GM12878 (cell line): ENCODE data around the gene LIMS1. TPM values are rescaled to one million over a fixed set of nuclear protein-coding genes. Genes with fewer than 3 reads are reported as not detected.

Experiments used
- ATAC-seq: fragments of 200-7000 bp; cut with Tn5 transposase; 3 replicates; pipeline ENCODE4 v1.9.1; 2020; ENCODE audit warnings: mild to moderate bottlenecking, moderate library complexity
- BruUV-seq: library from RNA; stranded (reverse); fragments of 400-500 nt; replicated peaks from 2 replicates; lab custom pipeline; 2021; lab: Mats Ljungman, UMichigan
- CTCF ChIA-PET: fragments of 300-600 bp; sonication (Branson Sonifier 250); formaldehyde crosslinking; extraction: SDS; loops from one replicate; lab custom pipeline; 2021; ENCODE audit warnings: inconsistent platforms; lab: Yijun Ruan, JAX
- POLR2A ChIA-PET: fragments of 350-600 bp; formaldehyde crosslinking; extraction: SDS; loops from one replicate; lab custom pipeline; 2021; ENCODE audit warnings: inconsistent platforms; lab: Charles Lee
- RAD21 ChIA-PET: fragments of 300-600 bp; sonication (Branson Sonifier 250); formaldehyde crosslinking; loops from one replicate; lab custom pipeline; 2023; ENCODE audit warnings: antibody characterized with exemption; ENCODE audit not compliant: unreplicated experiment; lab: Charles Lee
- SMC1A ChIA-PET: fragments of 300-600 bp; sonication (Branson Sonifier 250); formaldehyde crosslinking; loops from one replicate; lab custom pipeline; 2023; ENCODE audit not compliant: unreplicated experiment, uncharacterized antibody; lab: Charles Lee
- DNase-seq: peaks from one replicate; pipeline ENCODE4 v3.0.0-alpha.2; 2011; ENCODE audit warnings: low read depth, low spot score
- FAIRE-seq: peaks from 3 replicates; lab custom pipeline; 2011; peaks lifted over from hg19 to GRCh38; lab: Jason Lieb, UNC
- H2AFZ ChIP-seq: 2 replicates; pipeline ENCODE4 v1.6.0; 2011; ENCODE audit warnings: low read depth, low read length, control low read depth; ENCODE audit not compliant: control insufficient read depth
- H3K27ac ChIP-seq: 2 replicates; pipeline ENCODE4 v1.5.1; 2011; ENCODE audit warnings: control low read depth; ENCODE audit not compliant: control insufficient read depth, insufficient read depth
- H3K27me3 ChIP-seq, 2 experiments: replicated peaks in 1 of 2; 2 replicates each; pipeline versions ENCODE4 v1.6.0 to v1.6.1; 2011; ENCODE audit warnings: low read length in 1 of 2; ENCODE audit not compliant: control insufficient read depth in 2 of 2, insufficient read depth in 2 of 2
- H3K36me3 ChIP-seq, 2 experiments: 2 replicates each; pipeline ENCODE4 v1.5.1; 2011; ENCODE audit warnings: low read length in 1 of 2; ENCODE audit not compliant: control insufficient read depth in 2 of 2, insufficient read depth in 2 of 2
- H3K4me1 ChIP-seq: 2 replicates; pipeline ENCODE4 v1.6.1; 2011; ENCODE audit warnings: mild to moderate bottlenecking, low read length, moderate library complexity, mixed read lengths; ENCODE audit not compliant: control insufficient read depth, insufficient read depth
- H3K4me2 ChIP-seq: 2 replicates; pipeline ENCODE4 v1.6.0; 2011; ENCODE audit warnings: control low read depth; ENCODE audit not compliant: control insufficient read depth, insufficient read depth
- H3K4me3 ChIP-seq: fragments of 200-600 bp; sonication (generic); 2 replicates; pipeline ENCODE4 v1.5.1; 2016
- H3K79me2 ChIP-seq: 2 replicates; pipeline ENCODE4 v1.6.0; 2011; ENCODE audit warnings: low read length; ENCODE audit not compliant: control insufficient read depth, insufficient read depth
- H3K9ac ChIP-seq: 2 replicates; pipeline ENCODE4 v1.8.0; 2011; ENCODE audit warnings: low read length, control low read depth, mixed read lengths; ENCODE audit not compliant: control insufficient read depth, insufficient read depth
- H3K9me3 ChIP-seq: replicated peaks from 3 replicates; pipeline ENCODE4 v1.5.1; 2011; ENCODE audit warnings: mild to moderate bottlenecking, low read length; ENCODE audit not compliant: control insufficient read depth, insufficient read depth
- H4K20me1 ChIP-seq: 2 replicates; pipeline ENCODE4 v1.6.0; 2011; ENCODE audit not compliant: control insufficient read depth, insufficient read depth
- ATF2 ChIP-seq: IDR thresholded peaks from 2 replicates; pipeline ENCODE4 v1.6.1; 2012; ENCODE audit warnings: low read length, inconsistent platforms
- IKZF1 ChIP-seq: fragments of 450-650 bp; conservative IDR thresholded peaks from 2 replicates; pipeline ENCODE4 v1.6.1; 2017; ENCODE audit warnings: antibody characterized with exemption, mild to moderate bottlenecking
- NR2F1 ChIP-seq: fragments of 450-650 bp; conservative IDR thresholded peaks from 2 replicates; pipeline ENCODE4 v1.6.1; 2017; ENCODE audit warnings: mild to moderate bottlenecking
- ZZZ3 ChIP-seq: IDR thresholded peaks from 2 replicates; pipeline ENCODE4 v1.6.1; 2011; ENCODE audit warnings: low read depth; ENCODE audit not compliant: control insufficient read depth, insufficient read length
- WGBS: methylation state at CpG from one replicate; pipeline ENCODE4 v1.1.6; 2016; ENCODE audit warnings: low lambda C conversion rate; ENCODE audit not compliant: insufficient replicate concordance, insufficient coverage; ENCODE audit errors: missing lambda C conversion rate; 5-methylcytosine and 5-hydroxymethylcytosine counted together
- in situ Hi-C: fragments of 300-500 bp; cut with MboI; formaldehyde crosslinking; loops from 9 replicates; pipeline ENCODE4 v1.14.3; 2018; ENCODE audit warnings: mixed read lengths
- intact Hi-C: fragments of 100-400 bp; cut with micrococcal nuclease; formaldehyde crosslinking; loops from one replicate; pipeline ENCODE4 v1.14.2; 2022; ENCODE audit not compliant: unreplicated experiment
- polyA plus RNA-seq, 11 experiments: library from polyadenylated mRNA; depleted of rRNA in 4 of 11; unstranded in 6 of 11; stranded (reverse) in 5 of 11; fragments of >200 nt; fragmentation: Nextera tagmentation in 4 of 11; fragmentation: Illumina TruSeq in 1 of 11; extraction: Ambion mirVana in 4 of 11; extraction: Trizol in 1 of 11; gene quantifications; 1 replicate in 1 of 11; 2 replicates in 10 of 11; pipeline versions ENCODE4 v1.2.1 to v1.2.3, GENCODE V29; 2011 to 2016; ENCODE audit warnings: inconsistent platforms in 2 of 11, missing spikeins in 2 of 11, low read depth in 1 of 11
- total RNA-seq, 4 experiments: library from RNA; depleted of rRNA in 3 of 4; stranded (reverse); fragments of >200 nt in 3 of 4; fragmentation: Illumina TruSeq in 1 of 4; extraction: Trizol in 1 of 4; gene quantifications; 2 replicates each; pipeline versions ENCODE4 v1.2.1 to v1.2.3, GENCODE V29; 2013 to 2021
- TF ChIP-seq, protein P1 (sequence below): fragments of 450-650 bp; IDR thresholded peaks from 2 replicates; pipeline ENCODE4 v1.6.1; 2017; ENCODE audit warnings: antibody characterized with exemption, mild to moderate bottlenecking, moderate library complexity
- TF ChIP-seq, protein P2 (sequence below): fragments of 450-650 bp; IDR thresholded peaks from 2 replicates; pipeline ENCODE4 v1.6.1; 2017; ENCODE audit warnings: mild to moderate bottlenecking, moderate library complexity

LIMS1 gene
- total and polyA plus RNA-seq, 10 of the 15 experiments (the other 5 are each of a cell fraction or from before 2014, with no cell fraction given) = 15.7 to 98.1 (median 43.9) TPM

GRCh38 chr2:108573061-108573460, 38.8 kb downstream of the LIMS1 start (continued):
- TF ChIP-seq, protein P1, sequence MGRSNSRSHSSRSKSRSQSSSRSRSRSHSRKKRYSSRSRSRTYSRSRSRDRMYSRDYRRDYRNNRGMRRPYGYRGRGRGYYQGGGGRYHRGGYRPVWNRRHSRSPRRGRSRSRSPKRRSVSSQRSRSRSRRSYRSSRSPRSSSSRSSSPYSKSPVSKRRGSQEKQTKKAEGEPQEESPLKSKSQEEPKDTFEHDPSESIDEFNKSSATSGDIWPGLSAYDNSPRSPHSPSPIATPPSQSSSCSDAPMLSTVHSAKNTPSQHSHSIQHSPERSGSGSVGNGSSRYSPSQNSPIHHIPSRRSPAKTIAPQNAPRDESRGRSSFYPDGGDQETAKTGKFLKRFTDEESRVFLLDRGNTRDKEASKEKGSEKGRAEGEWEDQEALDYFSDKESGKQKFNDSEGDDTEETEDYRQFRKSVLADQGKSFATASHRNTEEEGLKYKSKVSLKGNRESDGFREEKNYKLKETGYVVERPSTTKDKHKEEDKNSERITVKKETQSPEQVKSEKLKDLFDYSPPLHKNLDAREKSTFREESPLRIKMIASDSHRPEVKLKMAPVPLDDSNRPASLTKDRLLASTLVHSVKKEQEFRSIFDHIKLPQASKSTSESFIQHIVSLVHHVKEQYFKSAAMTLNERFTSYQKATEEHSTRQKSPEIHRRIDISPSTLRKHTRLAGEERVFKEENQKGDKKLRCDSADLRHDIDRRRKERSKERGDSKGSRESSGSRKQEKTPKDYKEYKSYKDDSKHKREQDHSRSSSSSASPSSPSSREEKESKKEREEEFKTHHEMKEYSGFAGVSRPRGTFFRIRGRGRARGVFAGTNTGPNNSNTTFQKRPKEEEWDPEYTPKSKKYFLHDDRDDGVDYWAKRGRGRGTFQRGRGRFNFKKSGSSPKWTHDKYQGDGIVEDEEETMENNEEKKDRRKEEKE = no peak
- no peak for TF ChIP-seq ATF2
- no peak for TF ChIP-seq ZZZ3

GRCh38 chr2:108574332-108574731, 40.1 kb downstream of the LIMS1 start:
- ChIA-PET SMC1A (interaction anchor here (0.8 to 16.2 kb wide), 20 partner anchors 10 to 359 kb away, joined by 3 to 214 read pairs (median 14); partner anchors contain the start of genes GCC2 and LIMS1), RAD21 (interaction anchor here (0.9 to 9.0 kb wide), 24 partner anchors 8 to 178 kb away, joined by 3 to 129 read pairs (median 6); partner anchors contain the start of genes GCC2 and LIMS1), POLR2A (interaction anchor here (0.8 to 4.2 kb wide), 13 partner anchors 8 to 125 kb away, joined by 3 to 55 read pairs (median 7); partner anchors contain the start of genes GCC2 and LIMS1), CTCF (interaction anchor here (0.6 to 5.7 kb wide), 20 partner anchors 8 to 637 kb away, joined by 3 to 41 read pairs (median 6); partner anchors contain the start of gene LIMS1)
- no peaks in the 10 kb centered on the region for H3K9me3 ChIP-seq
- FAIRE-seq (no peak), ATAC-seq (peak; percentile 37), DNase-seq (no peak)
- WGBS = 50% methylated on average over 2 of the region's 2 CpGs
- no peaks in the 10 kb centered on the region for H3K27me3 ChIP-seq
- no peak overlapping the region for H2AFZ ChIP-seq
- peaks cover 5% of the 10 kb centered on the region; the same call in 1 of the 2 replicates for H3K4me1 ChIP-seq
- peaks cover 7% of the 10 kb centered on the region for H3K79me2 ChIP-seq
- no TSS peak for BruUV-seq
- H3K4me2 ChIP-seq = no peak overlapping the region; the same call in 1 of the 2 replicates
- intact Hi-C loops (no loop called here), in situ Hi-C loops (no loop called here)
- no peaks in the 10 kb centered on the region for H3K36me3 ChIP-seq
- no peak overlapping the region for H3K4me3 ChIP-seq
- H3K27ac ChIP-seq = no peak overlapping the region
- no peak overlapping the region for H3K9ac ChIP-seq
- H4K20me1 ChIP-seq = no peaks in the 10 kb centered on the region
- TF ChIP-seq NR2F1 (peak; percentile 44), IKZF1 (peak; percentile 18; the same call in 1 of the 2 replicates)
- TF ChIP-seq, protein P2, sequence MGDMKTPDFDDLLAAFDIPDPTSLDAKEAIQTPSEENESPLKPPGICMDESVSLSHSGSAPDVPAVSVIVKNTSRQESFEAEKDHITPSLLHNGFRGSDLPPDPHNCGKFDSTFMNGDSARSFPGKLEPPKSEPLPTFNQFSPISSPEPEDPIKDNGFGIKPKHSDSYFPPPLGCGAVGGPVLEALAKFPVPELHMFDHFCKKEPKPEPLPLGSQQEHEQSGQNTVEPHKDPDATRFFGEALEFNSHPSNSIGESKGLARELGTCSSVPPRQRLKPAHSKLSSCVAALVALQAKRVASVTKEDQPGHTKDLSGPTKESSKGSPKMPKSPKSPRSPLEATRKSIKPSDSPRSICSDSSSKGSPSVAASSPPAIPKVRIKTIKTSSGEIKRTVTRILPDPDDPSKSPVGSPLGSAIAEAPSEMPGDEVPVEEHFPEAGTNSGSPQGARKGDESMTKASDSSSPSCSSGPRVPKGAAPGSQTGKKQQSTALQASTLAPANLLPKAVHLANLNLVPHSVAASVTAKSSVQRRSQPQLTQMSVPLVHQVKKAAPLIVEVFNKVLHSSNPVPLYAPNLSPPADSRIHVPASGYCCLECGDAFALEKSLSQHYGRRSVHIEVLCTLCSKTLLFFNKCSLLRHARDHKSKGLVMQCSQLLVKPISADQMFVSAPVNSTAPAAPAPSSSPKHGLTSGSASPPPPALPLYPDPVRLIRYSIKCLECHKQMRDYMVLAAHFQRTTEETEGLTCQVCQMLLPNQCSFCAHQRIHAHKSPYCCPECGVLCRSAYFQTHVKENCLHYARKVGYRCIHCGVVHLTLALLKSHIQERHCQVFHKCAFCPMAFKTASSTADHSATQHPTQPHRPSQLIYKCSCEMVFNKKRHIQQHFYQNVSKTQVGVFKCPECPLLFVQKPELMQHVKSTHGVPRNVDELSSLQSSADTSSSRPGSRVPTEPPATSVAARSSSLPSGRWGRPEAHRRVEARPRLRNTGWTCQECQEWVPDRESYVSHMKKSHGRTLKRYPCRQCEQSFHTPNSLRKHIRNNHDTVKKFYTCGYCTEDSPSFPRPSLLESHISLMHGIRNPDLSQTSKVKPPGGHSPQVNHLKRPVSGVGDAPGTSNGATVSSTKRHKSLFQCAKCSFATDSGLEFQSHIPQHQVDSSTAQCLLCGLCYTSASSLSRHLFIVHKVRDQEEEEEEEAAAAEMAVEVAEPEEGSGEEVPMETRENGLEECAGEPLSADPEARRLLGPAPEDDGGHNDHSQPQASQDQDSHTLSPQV = no peak
